ENCODE data around the gene ATP5MC3.

Gene ATP5MC3

GRCh38 chr2:175140332-175140731 lies 41.2 kb downstream of the ATP5MC3 start:
- no peak overlapping the region for H3K27ac ChIP-seq (ENCODE audit: low read length)
- peaks cover 31% of the 10 kb centered on the region for H3K4me1 ChIP-seq (ENCODE audit: low read length)
- no peak for DNase-seq
- H3K79me2 ChIP-seq (ENCODE audit: low read length) = peaks cover 88% of the 10 kb centered on the region
- H4K20me1 ChIP-seq (ENCODE audit: insufficient read depth, low read length) = no peaks in the 10 kb centered on the region
- no peaks in the 10 kb centered on the region for H3K9me2 ChIP-seq (replicated peaks; ENCODE audit: insufficient read depth, low read length)
- H3K9ac ChIP-seq (ENCODE audit: low read length) = no peak overlapping the region
- no peak overlapping the region for H3K4me2 ChIP-seq (ENCODE audit: low read depth, low read length)
- no peak for TF ChIP-seq CTCF (IDR thresholded peaks at IDR 0.05; ENCODE audit: low read length)
- TF ChIP-seq EZH2 (optimal IDR thresholded peaks at IDR 0.05; ENCODE audit: low read depth, low read length) = no peak
- no peak for TF ChIP-seq EZH2phosphoT487 (IDR thresholded peaks at IDR 0.05; ENCODE audit: low read length)
- no peak overlapping the region for H3K4me3 ChIP-seq (ENCODE audit: low read length)
- H3K36me3 ChIP-seq (replicated peaks; ENCODE audit: insufficient read depth, low read length) = no peaks in the 10 kb centered on the region
- H2AFZ ChIP-seq (ENCODE audit: low read length) = no peak overlapping the region
- no peaks in the 10 kb centered on the region for H3K27me3 ChIP-seq (replicated peaks; ENCODE audit: insufficient read depth, low read length)
- no peaks in the 10 kb centered on the region for H3K9me3 ChIP-seq (replicated peaks; ENCODE audit: insufficient read depth, low read length)
- peaks cover 10% of the 10 kb centered on the region for H3F3A ChIP-seq (ENCODE audit: insufficient read depth, low read length)

- no peak for DNase-seq
- no peak overlapping the region for H3K9ac ChIP-seq (ENCODE audit: low read length)
- no peaks in the 10 kb centered on the region for H3K9me2 ChIP-seq (replicated peaks; ENCODE audit: insufficient read depth, low read length)
- H3K4me3 ChIP-seq (ENCODE audit: low read length) = no peak overlapping the region
- H3F3A ChIP-seq (ENCODE audit: insufficient read depth, low read length) = peaks cover 11% of the 10 kb centered on the region
- H3K9me3 ChIP-seq (replicated peaks; ENCODE audit: insufficient read depth, low read length) = no peaks in the 10 kb centered on the region
- peaks cover 43% of the 10 kb centered on the region for H3K4me1 ChIP-seq (ENCODE audit: low read length)
- TF ChIP-seq EZH2phosphoT487 (IDR thresholded peaks at IDR 0.05; ENCODE audit: low read length) (no peak), EZH2 (optimal IDR thresholded peaks at IDR 0.05; ENCODE audit: low read depth, low read length) (no peak), CTCF (IDR thresholded peaks at IDR 0.05; ENCODE audit: low read length) (no peak)
- H3K27me3 ChIP-seq (replicated peaks; ENCODE audit: insufficient read depth, low read length) = no peaks in the 10 kb centered on the region
- H3K36me3 ChIP-seq (replicated peaks; ENCODE audit: insufficient read depth, low read length) = no peaks in the 10 kb centered on the region
- peaks cover 85% of the 10 kb centered on the region for H3K79me2 ChIP-seq (ENCODE audit: low read length)
- no peaks in the 10 kb centered on the region for H4K20me1 ChIP-seq (ENCODE audit: insufficient read depth, low read length)
- no peak overlapping the region for H2AFZ ChIP-seq (ENCODE audit: low read length)
- peak overlapping the region; percentile 74; the same call in 1 of the 2 replicates for H3K27ac ChIP-seq (ENCODE audit: low read length)
- H3K4me2 ChIP-seq (ENCODE audit: low read depth, low read length) = no peak overlapping the region
Observed at GRCh38 chr2:175137793-175138192, 43.7 kb downstream of the ATP5MC3 start.

GRCh38 chr2:175136334-175137215 lies 44.9 kb downstream of the ATP5MC3 start:
- no peaks in the 10 kb centered on the region for H3K9me2 ChIP-seq (replicated peaks; ENCODE audit: insufficient read depth, low read length)
- no peaks in the 10 kb centered on the region for H3K9me3 ChIP-seq (replicated peaks; ENCODE audit: insufficient read depth, low read length)
- TF ChIP-seq CTCF (IDR thresholded peaks at IDR 0.05; ENCODE audit: low read length) = no peak
- TF ChIP-seq EZH2 (optimal IDR thresholded peaks at IDR 0.05; ENCODE audit: low read depth, low read length) = no peak
- no peak for TF ChIP-seq EZH2phosphoT487 (IDR thresholded peaks at IDR 0.05; ENCODE audit: low read length)
- peak; percentile 59 for DNase-seq
- peaks cover 54% of the 10 kb centered on the region for H3K4me1 ChIP-seq (ENCODE audit: low read length)
- H3K4me3 ChIP-seq (ENCODE audit: low read length) = peak overlapping the region; percentile 11; the same call in 1 of the 2 replicates
- H4K20me1 ChIP-seq (ENCODE audit: insufficient read depth, low read length) = no peaks in the 10 kb centered on the region
- H3K9ac ChIP-seq (ENCODE audit: low read length) = peak overlapping the region; percentile 4; the same call in 1 of the 2 replicates
- H3K79me2 ChIP-seq (ENCODE audit: low read length) = peaks cover 77% of the 10 kb centered on the region
- no peaks in the 10 kb centered on the region for H3K27me3 ChIP-seq (replicated peaks; ENCODE audit: insufficient read depth, low read length)
- H3K4me2 ChIP-seq (ENCODE audit: low read depth, low read length) = peak overlapping the region; percentile 58
- H3F3A ChIP-seq (ENCODE audit: insufficient read depth, low read length) = peaks cover 21% of the 10 kb centered on the region
- H2AFZ ChIP-seq (ENCODE audit: low read length) = no peak overlapping the region
- H3K36me3 ChIP-seq (replicated peaks; ENCODE audit: insufficient read depth, low read length) = no peaks in the 10 kb centered on the region
- peak overlapping the region; percentile 74 for H3K27ac ChIP-seq (ENCODE audit: low read length)

All from MM.1S (cell line).